Vein endothelial cell (primary cell): Measurements from ENCODE around the gene THAP7. TPM values are rescaled to one million over a fixed set of nuclear protein-coding genes. Genes with fewer than 3 reads are reported as not detected.

ENCODE experiments used
- small RNA-seq: library from RNA; depleted of rRNA; stranded (forward); fragments of <200 nt; gene quantifications from one replicate; pipeline ENCODE3, GENCODE V24; 2012
- total RNA-seq: library from RNA; depleted of rRNA; stranded (reverse); fragments of >200 nt; gene quantifications from 2 replicates; pipeline ENCODE4 v1.2.3, GENCODE V29; 2012

Gene THAP7, protein sequence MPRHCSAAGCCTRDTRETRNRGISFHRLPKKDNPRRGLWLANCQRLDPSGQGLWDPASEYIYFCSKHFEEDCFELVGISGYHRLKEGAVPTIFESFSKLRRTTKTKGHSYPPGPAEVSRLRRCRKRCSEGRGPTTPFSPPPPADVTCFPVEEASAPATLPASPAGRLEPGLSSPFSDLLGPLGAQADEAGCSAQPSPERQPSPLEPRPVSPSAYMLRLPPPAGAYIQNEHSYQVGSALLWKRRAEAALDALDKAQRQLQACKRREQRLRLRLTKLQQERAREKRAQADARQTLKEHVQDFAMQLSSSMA
- 22.0 and 25.8 TPM in 2 replicates for total RNA-seq

DNA sequence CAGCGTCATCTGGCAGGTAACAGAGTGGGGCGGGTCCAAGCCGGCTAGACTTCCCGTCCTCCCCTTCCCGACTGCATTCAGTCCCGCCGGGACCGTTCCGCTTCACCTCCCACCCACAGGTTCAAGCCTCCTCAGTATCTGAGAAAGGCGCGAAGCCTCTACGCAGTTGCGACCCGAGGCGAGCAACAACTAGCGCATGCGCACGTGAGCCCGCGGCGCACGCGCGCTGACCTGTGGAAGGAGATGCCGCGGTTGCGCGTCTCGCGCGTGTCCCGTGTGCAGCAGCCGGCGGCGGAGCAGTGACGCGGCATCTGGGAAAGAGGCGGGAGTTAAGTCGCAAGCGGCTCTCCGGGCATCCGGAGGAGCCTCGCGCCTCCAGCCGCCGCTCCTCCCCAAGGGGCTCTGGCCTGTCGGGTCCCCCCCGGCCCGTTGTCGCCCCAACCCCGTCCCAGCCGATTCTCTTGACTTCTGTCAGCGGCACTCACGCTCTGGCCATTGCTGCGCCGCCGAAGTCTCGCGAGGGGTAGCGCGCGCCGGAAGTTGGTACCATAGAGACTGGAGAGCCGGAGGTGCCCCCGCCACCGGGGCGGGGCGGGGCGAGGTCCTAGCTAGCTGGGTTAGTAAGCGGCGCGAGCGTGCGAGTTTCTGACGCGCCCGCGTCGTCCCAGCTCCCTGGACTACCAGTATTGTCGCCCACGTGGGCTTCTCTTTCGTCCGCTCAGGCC is at the start of gene THAP7:
THAP7 (minus strand) TSS at position 518 of the 725 bp plus-strand sequence; CDS start at position 311, 207 bp downstream.

DNA sequence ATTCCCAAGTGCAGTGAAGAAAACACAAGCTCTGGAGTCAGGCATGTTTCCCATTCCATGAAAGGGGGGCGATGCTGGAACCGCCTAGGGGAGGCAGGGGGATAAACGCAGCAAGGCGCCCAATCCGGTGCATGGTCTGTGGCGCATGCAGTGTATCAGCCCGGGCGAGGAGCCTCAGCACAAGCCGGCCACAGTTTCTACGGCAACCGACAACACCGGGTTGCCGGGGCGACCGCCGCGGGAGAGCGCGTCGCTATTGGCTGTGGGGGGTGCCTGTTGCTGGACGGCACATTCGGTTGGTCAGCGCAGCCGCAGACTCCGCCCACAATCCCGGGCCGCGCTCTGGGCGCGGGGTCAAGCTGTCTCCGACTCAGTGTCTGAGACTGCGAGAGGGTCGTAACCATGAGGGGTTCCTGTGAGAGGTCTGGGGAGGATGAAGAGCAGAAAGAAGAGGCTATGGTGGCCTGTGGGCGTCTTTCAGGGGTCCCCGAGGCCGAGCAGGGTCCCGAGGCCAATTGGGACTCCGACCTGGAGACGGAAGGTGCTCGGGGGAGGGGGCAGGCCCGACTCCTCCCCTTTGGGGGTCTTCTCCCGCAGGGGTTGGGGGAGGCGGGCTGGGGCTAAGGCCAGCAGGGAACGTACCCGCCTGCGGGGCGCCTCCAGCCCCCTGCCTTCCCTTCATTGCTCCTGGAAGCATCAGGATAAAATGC is 43.8 kb upstream of the THAP7 start, which contains the start of gene LRRC74B:
LRRC74B (plus strand) TSS at position 362 of the 710 bp plus-strand sequence; CDS start at position 403, 41 bp downstream.

DNA sequence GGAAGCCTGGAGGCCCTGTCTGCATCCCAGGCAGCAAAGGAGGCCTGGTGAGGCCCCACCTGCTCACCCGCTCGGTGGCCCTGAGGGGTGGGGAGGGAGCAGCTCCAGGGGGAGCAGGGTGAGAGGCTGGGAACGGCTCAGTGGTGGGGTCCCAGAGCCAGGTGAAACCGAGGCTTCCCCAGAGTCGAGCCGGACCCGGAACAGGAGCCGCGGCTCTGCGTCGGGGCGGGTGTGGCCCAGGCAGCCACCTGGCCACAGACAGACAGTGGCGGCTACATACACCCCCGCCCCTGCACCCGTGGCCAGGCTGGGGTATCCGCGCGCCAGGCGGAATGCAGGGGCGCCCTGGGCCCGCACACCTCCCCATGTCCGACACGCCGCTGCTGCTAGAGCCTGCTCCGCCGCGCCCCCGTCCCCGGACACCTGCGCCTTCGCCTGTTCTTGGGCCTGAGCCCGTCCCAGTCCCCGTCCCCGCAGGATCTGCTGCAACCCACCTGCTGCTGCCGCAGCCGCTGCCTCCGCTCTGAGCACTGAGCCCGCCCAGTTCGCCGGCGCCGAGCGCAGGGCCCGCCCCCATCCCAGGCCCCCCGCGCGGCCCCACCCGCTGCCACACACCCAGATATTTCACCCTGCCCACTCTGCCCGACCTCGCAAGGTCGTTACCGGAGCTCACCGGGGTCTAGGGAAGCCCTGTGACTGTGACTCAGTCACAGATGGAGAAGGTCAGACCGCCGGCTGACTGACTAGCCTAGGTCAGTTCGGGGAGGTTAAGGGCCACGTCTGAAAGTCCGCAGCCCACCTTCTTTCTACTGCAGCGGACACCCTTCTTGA is 30.3 kb upstream of the THAP7 start, which contains the start of gene SLC7A4:
SLC7A4 (minus strand) TSS at position 525 of the 831 bp plus-strand sequence. CDS start 749 bp downstream, outside the sequence.

DNA sequence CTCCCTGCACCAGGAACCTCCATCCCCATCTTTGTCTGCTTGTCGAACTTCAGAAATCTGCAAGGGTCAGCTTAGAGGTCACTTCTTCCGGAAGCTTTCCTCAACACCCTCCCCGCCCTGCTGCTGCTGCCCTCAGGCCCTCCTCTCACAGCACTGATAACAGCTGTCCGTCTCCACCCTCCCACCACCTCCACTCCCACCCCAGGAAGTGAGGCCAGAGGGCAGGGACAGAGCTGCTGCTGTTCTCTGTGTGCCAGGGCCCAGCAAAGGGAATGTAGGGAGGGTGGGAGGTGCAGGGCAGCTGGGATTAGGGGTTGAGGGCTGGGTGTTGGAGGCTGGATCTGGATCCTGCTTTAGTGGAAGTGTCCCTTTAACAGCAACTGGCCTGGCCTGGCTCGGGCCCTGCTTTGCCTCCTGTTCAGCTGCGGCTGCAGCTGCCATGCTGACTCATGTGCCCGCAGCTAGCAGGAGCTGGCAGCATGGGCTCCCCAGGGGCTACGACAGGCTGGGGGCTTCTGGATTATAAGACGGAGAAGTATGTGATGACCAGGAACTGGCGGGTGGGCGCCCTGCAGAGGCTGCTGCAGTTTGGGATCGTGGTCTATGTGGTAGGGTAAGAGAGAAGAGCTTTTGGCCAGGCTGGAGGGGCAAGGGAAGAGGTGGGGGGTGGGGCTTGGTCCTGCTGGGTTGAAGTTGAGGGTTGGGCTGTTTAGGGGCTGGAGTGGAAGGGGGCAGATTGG is 13.0 kb upstream of the THAP7 start, which contains the start of gene P2RX6:
P2RX6 (plus strand) TSS at position 440 of the 740 bp plus-strand sequence; CDS start at position 450, 10 bp downstream.

DNA sequence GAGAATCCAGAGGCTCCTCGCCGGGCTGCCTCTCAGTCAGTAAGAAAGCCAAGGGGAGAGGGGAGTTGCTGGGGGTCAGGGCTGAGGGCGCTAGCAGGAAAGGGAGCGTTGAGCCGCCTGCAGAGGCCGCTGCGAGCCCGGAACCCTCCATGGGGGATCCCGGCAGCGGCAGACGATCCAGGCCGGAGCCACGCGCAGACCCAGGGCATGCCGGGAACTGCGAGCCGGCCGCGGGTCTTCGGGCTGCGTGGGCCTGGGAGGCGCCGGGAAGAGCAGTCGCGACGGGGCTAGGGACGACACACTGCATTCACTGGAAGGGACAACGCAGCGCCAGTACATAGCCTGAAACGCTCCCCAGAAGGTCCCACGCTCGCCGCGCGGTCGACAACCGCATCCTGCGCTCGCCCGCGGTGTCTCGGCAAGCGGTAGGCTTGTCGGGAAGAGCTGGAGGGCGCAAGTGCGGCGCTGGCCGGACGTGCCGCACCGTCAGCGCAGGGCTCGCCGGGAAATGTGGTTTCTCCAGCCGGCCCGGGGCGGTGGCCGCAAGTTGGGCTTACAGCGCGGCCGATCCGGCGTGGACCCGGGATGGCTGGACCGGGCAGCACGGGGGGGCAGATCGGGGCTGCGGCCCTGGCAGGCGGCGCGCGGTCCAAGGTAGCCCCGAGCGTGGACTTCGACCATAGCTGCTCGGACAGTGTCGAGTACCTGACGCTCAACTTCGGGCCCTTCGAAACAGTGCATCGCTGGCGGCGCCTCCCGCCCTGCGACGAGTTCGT is 19.9 kb downstream of the THAP7 start, which contains the start of gene LZTR1:
LZTR1 (plus strand) TSS at position 511 of the 776 bp plus-strand sequence; CDS start at position 586, 75 bp downstream.

DNA sequence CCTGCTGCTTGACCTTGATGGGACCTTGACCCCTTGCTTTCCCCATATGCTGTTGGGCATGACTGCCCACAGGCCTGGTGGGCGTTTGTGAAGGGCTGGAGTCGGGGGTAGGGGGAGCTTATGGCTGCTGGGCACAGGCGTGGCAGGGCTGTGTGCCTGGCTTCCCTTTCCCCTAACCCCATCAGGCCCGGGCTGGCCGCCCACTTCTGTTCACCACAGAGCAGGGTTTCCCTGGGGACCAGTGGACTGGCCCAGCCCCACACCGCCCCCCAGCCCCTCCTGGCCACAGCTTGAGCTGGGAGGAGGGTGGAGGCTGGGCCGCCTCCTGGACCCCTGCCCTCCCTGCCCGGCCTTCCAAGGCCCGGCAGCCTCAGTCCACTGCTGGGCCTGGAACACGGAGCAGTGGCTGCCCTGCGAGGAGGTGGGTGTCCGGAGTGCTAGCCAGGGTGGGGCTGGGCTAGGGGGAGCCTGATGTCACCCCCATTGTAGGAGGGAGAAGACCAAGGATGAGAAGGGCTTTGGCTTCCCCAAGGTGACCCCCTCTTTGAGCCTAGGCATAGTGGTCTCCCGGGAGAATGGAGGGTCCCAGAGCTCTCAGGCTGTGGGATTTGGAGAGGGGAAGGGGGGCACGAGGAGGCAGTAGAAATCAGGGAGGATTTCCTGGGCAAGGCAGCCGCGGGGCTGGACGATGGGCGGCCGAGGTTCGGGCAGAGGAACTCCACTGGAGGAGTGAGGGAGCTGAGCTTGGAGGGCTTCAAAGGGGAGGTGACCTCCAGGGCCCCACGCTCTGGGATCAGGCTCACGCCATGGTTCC is 34.8 kb downstream of the THAP7 start, which contains the start of gene AIFM3:
AIFM3 (plus strand) TSS at position 373 of the 814 bp plus-strand sequence. CDS start 690 bp downstream, outside the sequence.

Small RNA genes within 50 kb of the gene (small RNA-seq; reads per million reads assigned to genes)
- not detected for gene MIR649

Other genes with a start within 250 kb of the THAP7 start
- gene SERPIND1, start 228.0 kb downstream of the THAP7 start, total RNA-seq = 0.38 TPM in 1 of 2 replicates, not detected in the other
- 37.8 and 44.4 TPM in 2 replicates for gene PI4KA, start 143.3 kb downstream of the THAP7 start, total RNA-seq
- 9.7 and 13.4 TPM in 2 replicates for gene SNAP29, start 143.1 kb downstream of the THAP7 start, total RNA-seq
- 48.7 and 54.3 TPM in 2 replicates for gene CRKL, start 84.7 kb downstream of the THAP7 start, total RNA-seq
- 0.10 and 0.33 TPM in 2 replicates for gene AIFM3, start 34.9 kb downstream of the THAP7 start, total RNA-seq
- 46.8 and 62.4 TPM in 2 replicates for gene LZTR1, start 19.8 kb downstream of the THAP7 start, total RNA-seq
- under 0.01 TPM in 2 replicates for gene P2RX6, start 13.0 kb upstream of the THAP7 start, total RNA-seq
- gene SLC7A4, start 30.4 kb upstream of the THAP7 start, total RNA-seq = under 0.01 TPM in 1 of 2 replicates, not detected in the other
- gene LRRC74B, start 43.8 kb upstream of the THAP7 start, total RNA-seq = not detected in 2 replicates